Activated T-cell treated with anti-CD3 and anti-CD28 coated beads for 24 hours (primary cell): ENCODE data around the gene DHRS12.

Experiments used
- DNase-seq: peaks from one replicate; pipeline ENCODE4 v3.0.0-alpha.2; 2020; ENCODE audit warnings: low read depth

Gene DHRS12

GRCh38 chr13:51803422-51804294, at the start of gene DHRS12:
Gene DHRS12, minus strand, starts transcription at chr13:51804163. Its CDS starts 4,504 bp downstream, at chr13:51799659.
- peak; percentile 76 for DNase-seq

- DNase-seq = no peak
Observed at GRCh38 chr13:51849145-51850101, 45.5 kb upstream of the DHRS12 start.

GRCh38 chr13:51848674-51849073, 44.7 kb upstream of the DHRS12 start:
- no peak for DNase-seq

GRCh38 chr13:51846756-51847155, 42.8 kb upstream of the DHRS12 start:
- DNase-seq = no peak

GRCh38 chr13:51845574-51846318, 41.8 kb upstream of the DHRS12 start:
- DNase-seq = no peak

GRCh38 chr13:51844862-51845573, 41.1 kb upstream of the DHRS12 start, which contains the start of gene TMEM272:
Gene TMEM272, minus strand, starts transcription at chr13:51845177. Its CDS starts 6,647 bp downstream, at chr13:51838530.
- peak; percentile 49 for DNase-seq

- DNase-seq = no peak
Observed at GRCh38 chr13:51843529-51843928, 39.6 kb upstream of the DHRS12 start.

- no peak for DNase-seq
Observed at GRCh38 chr13:51841732-51842131, 37.8 kb upstream of the DHRS12 start.

- DNase-seq = no peak
Observed at GRCh38 chr13:51840917-51841316, 37.0 kb upstream of the DHRS12 start.

- DNase-seq = no peak
Observed at GRCh38 chr13:51839711-51840540, 36.0 kb upstream of the DHRS12 start.

- DNase-seq = no peak
Observed at GRCh38 chr13:51838240-51838846, 34.4 kb upstream of the DHRS12 start.

- DNase-seq = no peak
Observed at GRCh38 chr13:51837016-51837415, 33.1 kb upstream of the DHRS12 start.

GRCh38 chr13:51834581-51835171, 30.7 kb upstream of the DHRS12 start:
- DNase-seq = no peak

- DNase-seq = no peak
Observed at GRCh38 chr13:51833980-51834379, 30.0 kb upstream of the DHRS12 start.

- DNase-seq = no peak
Observed at GRCh38 chr13:51832471-51833152, 28.6 kb upstream of the DHRS12 start.

GRCh38 chr13:51831519-51831918, 27.6 kb upstream of the DHRS12 start:
- DNase-seq = no peak

- DNase-seq = no peak
Observed at GRCh38 chr13:51829568-51829899, 25.6 kb upstream of the DHRS12 start.

GRCh38 chr13:51828730-51829567, 25.0 kb upstream of the DHRS12 start:
- DNase-seq = no peak
